GM12878 (cell line): ENCODE data around the gene MRPL23. TPM values are rescaled to one million over a fixed set of nuclear protein-coding genes. Genes with fewer than 3 reads are reported as not detected.

ENCODE experiments used
- ATAC-seq: fragments of 200-7000 bp; cut with Tn5 transposase; 3 replicates; pipeline ENCODE4 v1.9.1; 2020; ENCODE audit warnings: mild to moderate bottlenecking, moderate library complexity
- BruUV-seq: library from RNA; stranded (reverse); fragments of 400-500 nt; replicated peaks from 2 replicates; lab custom pipeline; 2021; lab: Mats Ljungman, UMichigan
- CTCF ChIA-PET: fragments of 300-600 bp; sonication (Branson Sonifier 250); formaldehyde crosslinking; extraction: SDS; loops from one replicate; lab custom pipeline; 2021; ENCODE audit warnings: inconsistent platforms; lab: Yijun Ruan, JAX
- POLR2A ChIA-PET: fragments of 350-600 bp; formaldehyde crosslinking; extraction: SDS; loops from one replicate; lab custom pipeline; 2021; ENCODE audit warnings: inconsistent platforms; lab: Charles Lee
- RAD21 ChIA-PET: fragments of 300-600 bp; sonication (Branson Sonifier 250); formaldehyde crosslinking; loops from one replicate; lab custom pipeline; 2023; ENCODE audit warnings: antibody characterized with exemption; ENCODE audit not compliant: unreplicated experiment; lab: Charles Lee
- SMC1A ChIA-PET: fragments of 300-600 bp; sonication (Branson Sonifier 250); formaldehyde crosslinking; loops from one replicate; lab custom pipeline; 2023; ENCODE audit not compliant: unreplicated experiment, uncharacterized antibody; lab: Charles Lee
- DNase-seq: peaks from one replicate; pipeline ENCODE4 v3.0.0-alpha.2; 2011; ENCODE audit warnings: low read depth, low spot score
- FAIRE-seq: peaks from 3 replicates; lab custom pipeline; 2011; peaks lifted over from hg19 to GRCh38; lab: Jason Lieb, UNC
- H2AFZ ChIP-seq: 2 replicates; pipeline ENCODE4 v1.6.0; 2011; ENCODE audit warnings: low read depth, low read length, control low read depth; ENCODE audit not compliant: control insufficient read depth
- H3K27ac ChIP-seq: 2 replicates; pipeline ENCODE4 v1.5.1; 2011; ENCODE audit warnings: control low read depth; ENCODE audit not compliant: control insufficient read depth, insufficient read depth
- H3K27me3 ChIP-seq, 2 experiments: replicated peaks in 1 of 2; 2 replicates each; pipeline versions ENCODE4 v1.6.0 to v1.6.1; 2011; ENCODE audit warnings: low read length in 1 of 2; ENCODE audit not compliant: control insufficient read depth in 2 of 2, insufficient read depth in 2 of 2
- H3K36me3 ChIP-seq, 2 experiments: 2 replicates each; pipeline ENCODE4 v1.5.1; 2011; ENCODE audit warnings: low read length in 1 of 2; ENCODE audit not compliant: control insufficient read depth in 2 of 2, insufficient read depth in 2 of 2
- H3K4me1 ChIP-seq: 2 replicates; pipeline ENCODE4 v1.6.1; 2011; ENCODE audit warnings: mild to moderate bottlenecking, low read length, moderate library complexity, mixed read lengths; ENCODE audit not compliant: control insufficient read depth, insufficient read depth
- H3K4me2 ChIP-seq: 2 replicates; pipeline ENCODE4 v1.6.0; 2011; ENCODE audit warnings: control low read depth; ENCODE audit not compliant: control insufficient read depth, insufficient read depth
- H3K4me3 ChIP-seq: fragments of 200-600 bp; sonication (generic); 2 replicates; pipeline ENCODE4 v1.5.1; 2016
- H3K79me2 ChIP-seq: 2 replicates; pipeline ENCODE4 v1.6.0; 2011; ENCODE audit warnings: low read length; ENCODE audit not compliant: control insufficient read depth, insufficient read depth
- H3K9ac ChIP-seq: 2 replicates; pipeline ENCODE4 v1.8.0; 2011; ENCODE audit warnings: low read length, control low read depth, mixed read lengths; ENCODE audit not compliant: control insufficient read depth, insufficient read depth
- H3K9me3 ChIP-seq: replicated peaks from 3 replicates; pipeline ENCODE4 v1.5.1; 2011; ENCODE audit warnings: mild to moderate bottlenecking, low read length; ENCODE audit not compliant: control insufficient read depth, insufficient read depth
- H4K20me1 ChIP-seq: 2 replicates; pipeline ENCODE4 v1.6.0; 2011; ENCODE audit not compliant: control insufficient read depth, insufficient read depth
- CTCF ChIP-seq, 3 experiments: IDR thresholded peaks in 2 of 3; conservative IDR thresholded peaks in 1 of 3; 2 replicates each; pipeline ENCODE4 v1.5.1; 2011; ENCODE audit warnings: low read depth in 3 of 3, low read length in 3 of 3, mild to moderate bottlenecking in 3 of 3, control low read depth in 2 of 3, moderate library complexity in 2 of 3, inconsistent platforms in 1 of 3, mixed read lengths in 1 of 3; ENCODE audit not compliant: control insufficient read depth in 2 of 3, insufficient read depth in 1 of 3; ENCODE audit errors: extremely low read depth in 1 of 3
- PRDM15 ChIP-seq: fragments of 450-650 bp; formaldehyde crosslinking; IDR thresholded peaks from 2 replicates; pipeline ENCODE4 v1.4.0; 2020; ENCODE audit warnings: mild to moderate bottlenecking, moderate library complexity
- WGBS: methylation state at CpG from one replicate; pipeline ENCODE4 v1.1.6; 2016; ENCODE audit warnings: low lambda C conversion rate; ENCODE audit not compliant: insufficient replicate concordance, insufficient coverage; ENCODE audit errors: missing lambda C conversion rate; 5-methylcytosine and 5-hydroxymethylcytosine counted together
- in situ Hi-C: fragments of 300-500 bp; cut with MboI; formaldehyde crosslinking; loops from 9 replicates; pipeline ENCODE4 v1.14.3; 2018; ENCODE audit warnings: mixed read lengths
- intact Hi-C: fragments of 100-400 bp; cut with micrococcal nuclease; formaldehyde crosslinking; loops from one replicate; pipeline ENCODE4 v1.14.2; 2022; ENCODE audit not compliant: unreplicated experiment
- polyA plus RNA-seq, 11 experiments: library from polyadenylated mRNA; depleted of rRNA in 4 of 11; unstranded in 6 of 11; stranded (reverse) in 5 of 11; fragments of >200 nt; fragmentation: Nextera tagmentation in 4 of 11; fragmentation: Illumina TruSeq in 1 of 11; extraction: Ambion mirVana in 4 of 11; extraction: Trizol in 1 of 11; gene quantifications; 1 replicate in 1 of 11; 2 replicates in 10 of 11; pipeline versions ENCODE4 v1.2.1 to v1.2.3, GENCODE V29; 2011 to 2016; ENCODE audit warnings: inconsistent platforms in 2 of 11, missing spikeins in 2 of 11, low read depth in 1 of 11
- total RNA-seq, 4 experiments: library from RNA; depleted of rRNA in 3 of 4; stranded (reverse); fragments of >200 nt in 3 of 4; fragmentation: Illumina TruSeq in 1 of 4; extraction: Trizol in 1 of 4; gene quantifications; 2 replicates each; pipeline versions ENCODE4 v1.2.1 to v1.2.3, GENCODE V29; 2013 to 2021

The MRPL23 gene
- total and polyA plus RNA-seq, 10 of the 15 experiments (the other 5 are each of a cell fraction or from before 2014, with no cell fraction given), result 1.6 to 207 (median 126) TPM

GRCh38 chr11:1924181-1924580 lies 23.0 kb upstream of the MRPL23 start (continued):
- TF ChIP-seq CTCF (IDR thresholded peaks at IDR 0.05 in 2 of 3, conservative IDR thresholded peaks at IDR 0.05 in 1 of 3; ENCODE audit: control insufficient read depth in 2 of 3, extremely low read depth in 1 of 3, insufficient read depth in 1 of 3, low read depth in 3 of 3, low read length in 3 of 3), result no peak
- TF ChIP-seq, all 136 proteins: peak for 0

GRCh38 chr11:1924646-1925372 lies 22.3 kb upstream of the MRPL23 start:
- no peaks in the 10 kb centered on the region; a peak in 2 of 4 replicates for H3K27me3 ChIP-seq
- no peak overlapping the region for H2AFZ ChIP-seq
- H3K4me3 ChIP-seq, result no peak overlapping the region
- BruUV-seq, result no TSS peak
- H4K20me1 ChIP-seq, result no peaks in the 10 kb centered on the region
- no peaks in the 10 kb centered on the region for H3K36me3 ChIP-seq
- in situ Hi-C loops, result no loop called here
- WGBS, result 46% methylated on average over 16 of the region's 21 CpGs
- CTCF ChIA-PET, result no interaction called here
- RAD21 ChIA-PET, result no interaction called here
- intact Hi-C loops, result no loop called here
- H3K9me3 ChIP-seq, result no peaks in the 10 kb centered on the region
- SMC1A ChIA-PET, result no interaction called here
- no peaks in the 10 kb centered on the region for H3K79me2 ChIP-seq
- no peak overlapping the region for H3K27ac ChIP-seq
- H3K9ac ChIP-seq, result no peak overlapping the region
- H3K4me2 ChIP-seq, result no peak overlapping the region
- H3K4me1 ChIP-seq, result no peaks in the 10 kb centered on the region
- ATAC-seq, result no peak
- no peak for DNase-seq
- FAIRE-seq, result no peak
- POLR2A ChIA-PET, result no interaction called here
- no peak for TF ChIP-seq PRDM15
